ENCODE results near the gene POFUT2.

The POFUT2 gene

GRCh38 chr21:45225041-45225740 is 62.5 kb downstream of the POFUT2 start:
- DNase-seq (ENCODE audit: low read depth in 1 of 2, low spot score in 1 of 2), result no peak

DNA sequence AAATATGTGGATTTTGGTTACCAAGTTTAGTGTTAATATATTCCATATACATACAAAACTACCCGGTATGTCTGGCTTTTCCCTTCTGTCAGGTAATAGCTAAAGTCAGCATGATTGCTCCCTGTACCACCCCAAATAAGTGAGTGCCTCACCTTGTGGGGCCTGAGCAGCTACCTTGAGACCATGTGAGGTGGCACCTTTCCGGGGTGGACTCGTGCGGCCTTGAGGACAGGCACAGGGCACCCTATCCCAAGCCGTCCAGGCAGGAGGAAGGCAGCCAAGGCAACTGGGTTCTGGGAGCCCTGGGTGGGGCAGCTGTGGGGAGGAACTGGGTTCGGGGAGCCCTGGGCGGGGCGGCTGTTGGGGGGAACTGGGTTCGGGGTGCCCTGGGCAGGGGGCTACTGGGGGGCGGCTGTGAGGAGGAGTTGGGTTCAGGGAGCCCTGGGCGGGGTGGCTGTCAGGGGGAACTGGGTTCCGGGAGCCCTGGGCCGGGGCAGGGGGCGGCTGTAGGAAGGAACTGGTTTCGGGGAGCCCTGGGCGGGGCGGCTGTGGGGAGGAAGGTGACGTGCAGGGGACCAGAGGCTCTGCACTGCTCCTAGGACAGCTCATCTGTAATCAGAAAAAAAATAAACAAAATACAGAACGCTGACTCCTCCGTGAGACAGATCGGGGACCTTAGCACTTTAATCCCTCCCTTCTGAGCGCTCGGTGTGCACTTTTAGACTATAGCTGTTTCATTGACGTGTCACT is 63.3 kb downstream of the POFUT2 start:
- DNase-seq (ENCODE audit: low read depth in 1 of 2, low spot score in 1 of 2), result peak in 1 of 2 donors; percentile 46

GRCh38 chr21:45223236-45224185 is 64.2 kb downstream of the POFUT2 start:
- no peak for DNase-seq (ENCODE audit: low read depth in 1 of 2, low spot score in 1 of 2)

DNA sequence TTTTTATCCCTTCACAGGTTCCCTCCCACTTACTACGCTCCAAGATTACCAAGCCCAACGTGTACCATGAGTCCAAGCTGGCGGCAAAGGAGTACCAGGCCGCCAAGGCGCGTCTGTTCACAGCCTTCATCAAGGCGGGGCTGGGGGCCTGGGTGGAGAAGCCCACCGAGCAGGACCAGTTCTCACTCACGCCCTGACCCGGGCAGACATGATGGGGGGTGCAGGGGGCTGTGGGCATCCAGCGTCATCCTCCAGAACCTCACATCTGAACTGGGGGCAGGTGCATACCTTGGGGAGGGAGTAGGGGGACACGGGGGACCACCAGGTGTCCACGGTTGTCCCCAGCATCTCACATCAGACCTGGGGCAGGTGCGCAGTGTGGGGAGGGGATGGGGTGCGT is 65.7 kb downstream of the POFUT2 start:
- DNase-seq (ENCODE audit: low read depth in 1 of 2, low spot score in 1 of 2), result no peak

GRCh38 chr21:45220714-45221490 is 66.8 kb downstream of the POFUT2 start:
- no peak for DNase-seq (ENCODE audit: low read depth in 1 of 2, low spot score in 1 of 2)

DNA sequence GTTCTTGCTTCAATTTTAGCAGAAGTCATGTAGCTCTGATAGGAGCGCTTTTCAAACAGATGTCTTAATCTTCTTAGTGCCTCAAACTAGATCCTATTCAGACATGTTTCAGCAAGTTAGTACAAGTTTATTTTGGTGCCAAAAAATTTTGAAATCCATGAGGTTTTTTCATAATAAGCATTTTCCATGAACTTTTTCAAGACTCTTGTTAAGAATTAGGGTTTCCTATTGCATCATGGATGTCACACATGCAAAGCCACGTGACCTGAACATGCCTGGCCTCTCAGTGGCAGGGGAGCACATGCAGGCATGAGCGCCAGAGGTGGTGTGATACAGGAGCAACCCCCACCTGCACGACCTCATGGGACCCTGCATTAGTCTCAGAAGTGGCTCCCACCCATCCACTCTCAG is 67.6 kb downstream of the POFUT2 start:
- DNase-seq (ENCODE audit: low read depth in 1 of 2, low spot score in 1 of 2), result no peak

- DNase-seq (ENCODE audit: low read depth in 1 of 2, low spot score in 1 of 2), result no peak
Observed at GRCh38 chr21:45219517-45219916, 68.2 kb downstream of the POFUT2 start.

DNA sequence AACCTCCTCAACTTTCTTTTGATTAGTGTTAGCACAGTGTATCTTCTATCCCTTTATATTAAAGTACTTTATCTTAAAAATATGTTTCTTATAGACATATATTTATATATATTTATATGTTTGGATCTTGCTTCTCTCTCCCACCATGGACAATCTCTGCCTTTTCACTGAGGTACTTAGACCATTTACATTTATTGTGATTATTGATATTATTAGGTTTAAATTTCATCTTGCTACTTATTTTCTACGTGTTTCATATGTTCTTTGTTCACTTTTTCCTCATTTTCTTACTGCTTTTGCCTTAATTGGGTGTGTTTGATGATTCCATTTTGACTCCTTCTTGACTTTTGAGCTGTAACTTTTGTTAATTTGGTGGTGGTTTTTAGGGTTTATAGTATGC is 70.7 kb downstream of the POFUT2 start:
- no peak for DNase-seq (ENCODE audit: low read depth in 1 of 2, low spot score in 1 of 2)

- DNase-seq (ENCODE audit: low read depth in 1 of 2, low spot score in 1 of 2), result no peak
Observed at GRCh38 chr21:45215213-45215612, 72.5 kb downstream of the POFUT2 start.
